Fibroblast of lung (primary cell): ENCODE data around the gene CNPPD1. TPM values are rescaled to one million over a fixed set of nuclear protein-coding genes. Genes with fewer than 3 reads are reported as not detected.
A peak's percentile ranks its signal among the peaks of the same experiment; 100 is the strongest.

Experiments
- DNase-seq, 2 donors: peaks; one replicate each; pipeline versions ENCODE4 v3.0.0 to v3.0.0-alpha.2; 2010; ENCODE audit warnings: low read depth in 2 of 2
- H2AFZ ChIP-seq: 2 replicates; pipeline ENCODE4 v1.5.1; 2012; ENCODE audit warnings: low read length, control low read depth, inconsistent platforms
- H3K27ac ChIP-seq: 2 replicates; pipeline ENCODE4 v1.5.1; 2011; ENCODE audit warnings: low read length, control low read depth; ENCODE audit not compliant: insufficient read depth
- H3K27me3 ChIP-seq: 2 replicates; pipeline ENCODE4 v1.5.1; 2011; ENCODE audit warnings: mild to moderate bottlenecking, low read length; ENCODE audit not compliant: control insufficient read depth, insufficient read depth
- H3K36me3 ChIP-seq: 2 replicates; pipeline ENCODE4 v1.5.1; 2011; ENCODE audit warnings: low read length; ENCODE audit not compliant: control insufficient read depth, insufficient read depth
- H3K4me1 ChIP-seq: 2 replicates; pipeline ENCODE4 v1.5.1; 2011; ENCODE audit warnings: low read length; ENCODE audit not compliant: control insufficient read depth, insufficient read depth; ENCODE audit errors: extremely low read depth
- H3K4me2 ChIP-seq: 2 replicates; pipeline ENCODE4 v1.5.1; 2011; ENCODE audit warnings: low read length, control low read depth; ENCODE audit not compliant: insufficient read depth; ENCODE audit errors: extremely low read depth
- H3K4me3 ChIP-seq, 4 experiments: fragments of 200-600 bp in 1 of 4; sonication (generic) in 1 of 4; replicated peaks in 1 of 4; 2 replicates each; pipeline ENCODE4 v1.5.1; 2011 to 2016; ENCODE audit warnings: low read length in 4 of 4, low read depth in 3 of 4, mild to moderate bottlenecking in 3 of 4, control low read depth in 2 of 4, inconsistent platforms in 1 of 4, mixed read lengths in 1 of 4; ENCODE audit not compliant: insufficient read depth in 1 of 4; ENCODE audit errors: control extremely low read depth in 1 of 4
- H3K79me2 ChIP-seq: 2 replicates; pipeline ENCODE4 v1.5.1; 2012; ENCODE audit warnings: mild to moderate bottlenecking, low read length, inconsistent platforms; ENCODE audit not compliant: control insufficient read depth, insufficient read depth
- H3K9ac ChIP-seq: 2 replicates; pipeline ENCODE4 v1.5.1; 2011; ENCODE audit warnings: mild to moderate bottlenecking, low read length, control low read depth; ENCODE audit not compliant: insufficient read depth
- H3K9me3 ChIP-seq: 2 replicates; pipeline ENCODE4 v1.5.1; 2012; ENCODE audit warnings: low read depth, low read length; ENCODE audit not compliant: control insufficient read depth, insufficient read depth
- H4K20me1 ChIP-seq: 2 replicates; pipeline ENCODE4 v1.5.1; 2011; ENCODE audit warnings: low read length; ENCODE audit not compliant: control insufficient read depth, insufficient read depth; ENCODE audit errors: extremely low read depth
- EZH2 ChIP-seq: IDR thresholded peaks from 2 replicates; pipeline ENCODE4 v1.5.1; 2012; ENCODE audit warnings: low read length, control low read depth, mild to moderate bottlenecking; ENCODE audit errors: missing control alignments
- polyA plus RNA-seq, 2 donors: library from polyadenylated mRNA; depleted of rRNA in 1 of 2; stranded (reverse) in 1 of 2; unstranded in 1 of 2; fragments of >200 nt; gene quantifications; 2 replicates each; pipeline ENCODE4 v1.2.1, GENCODE V29; 2011 to 2012; ENCODE audit warnings: missing spikeins in 1 of 2
- total RNA-seq: library from RNA; depleted of rRNA; stranded (reverse); fragments of >200 nt; gene quantifications from 2 replicates; pipeline ENCODE4 v1.2.1, GENCODE V29; 2014
- TF ChIP-seq, protein P1 (sequence below), 2 donors: IDR thresholded peaks in 1 of 2; conservative IDR thresholded peaks in 1 of 2; 1 replicate in 1 of 2; 2 replicates in 1 of 2; pipeline ENCODE4 v1.5.1; 2011 to 2012; ENCODE audit warnings: low read length in 2 of 2, control low read depth in 1 of 2, inconsistent platforms in 1 of 2, low read depth in 1 of 2, mild to moderate bottlenecking in 1 of 2

Gene CNPPD1
- total and polyA plus RNA-seq, 2 donors (not counting 1 experiment from before 2014, with no cell fraction given) = 33.5 to 42.2 TPM

- Histone ChIP-seq H3K9me3 (no peaks in the 10 kb centered on the region), H2AFZ (no peak overlapping the region), H3K36me3 (no peaks in the 10 kb centered on the region), H4K20me1 (no peaks in the 10 kb centered on the region), H3K9ac (no peak overlapping the region), H3K4me2 (no peak overlapping the region), H3K4me3 (no peak overlapping the region), H3K4me1 (no peaks in the 10 kb centered on the region), H3K27me3 (no peaks in the 10 kb centered on the region), H3K79me2 (no peaks in the 10 kb centered on the region), H3K27ac (no peak overlapping the region)
- TF ChIP-seq, protein P1, sequence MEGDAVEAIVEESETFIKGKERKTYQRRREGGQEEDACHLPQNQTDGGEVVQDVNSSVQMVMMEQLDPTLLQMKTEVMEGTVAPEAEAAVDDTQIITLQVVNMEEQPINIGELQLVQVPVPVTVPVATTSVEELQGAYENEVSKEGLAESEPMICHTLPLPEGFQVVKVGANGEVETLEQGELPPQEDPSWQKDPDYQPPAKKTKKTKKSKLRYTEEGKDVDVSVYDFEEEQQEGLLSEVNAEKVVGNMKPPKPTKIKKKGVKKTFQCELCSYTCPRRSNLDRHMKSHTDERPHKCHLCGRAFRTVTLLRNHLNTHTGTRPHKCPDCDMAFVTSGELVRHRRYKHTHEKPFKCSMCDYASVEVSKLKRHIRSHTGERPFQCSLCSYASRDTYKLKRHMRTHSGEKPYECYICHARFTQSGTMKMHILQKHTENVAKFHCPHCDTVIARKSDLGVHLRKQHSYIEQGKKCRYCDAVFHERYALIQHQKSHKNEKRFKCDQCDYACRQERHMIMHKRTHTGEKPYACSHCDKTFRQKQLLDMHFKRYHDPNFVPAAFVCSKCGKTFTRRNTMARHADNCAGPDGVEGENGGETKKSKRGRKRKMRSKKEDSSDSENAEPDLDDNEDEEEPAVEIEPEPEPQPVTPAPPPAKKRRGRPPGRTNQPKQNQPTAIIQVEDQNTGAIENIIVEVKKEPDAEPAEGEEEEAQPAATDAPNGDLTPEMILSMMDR (conservative IDR thresholded peaks at IDR 0.05 in 1 of 2, IDR thresholded peaks at IDR 0.05 in 1 of 2; ENCODE audit: low read depth in 1 of 2, low read length in 2 of 2) = no peak
- no peak for TF ChIP-seq EZH2
- peak in 1 of 2 donors; percentile 44 for DNase-seq
These were observed 27.1 kb downstream of the CNPPD1 start for GRCh38 chr2:219149667-219150066.

- Histone ChIP-seq H2AFZ (no peak overlapping the region), H3K79me2 (no peaks in the 10 kb centered on the region), H3K4me2 (peak overlapping the region; percentile 25), H3K36me3 (no peaks in the 10 kb centered on the region), H3K27ac (no peak overlapping the region), H3K27me3 (no peaks in the 10 kb centered on the region), H3K4me3 (no peak overlapping the region), H3K4me1 (peaks cover 4% of the 10 kb centered on the region), H3K9me3 (no peaks in the 10 kb centered on the region), H4K20me1 (no peaks in the 10 kb centered on the region), H3K9ac (no peak overlapping the region)
- TF ChIP-seq, protein P1 (conservative IDR thresholded peaks at IDR 0.05 in 1 of 2, IDR thresholded peaks at IDR 0.05 in 1 of 2; ENCODE audit: low read depth in 1 of 2, low read length in 2 of 2) = peak; percentile 42 to 66
- no peak for TF ChIP-seq EZH2
- peak; percentile 82 to 92 for DNase-seq
These were observed 34.4 kb downstream of the CNPPD1 start for GRCh38 chr2:219142329-219142728.

DNA sequence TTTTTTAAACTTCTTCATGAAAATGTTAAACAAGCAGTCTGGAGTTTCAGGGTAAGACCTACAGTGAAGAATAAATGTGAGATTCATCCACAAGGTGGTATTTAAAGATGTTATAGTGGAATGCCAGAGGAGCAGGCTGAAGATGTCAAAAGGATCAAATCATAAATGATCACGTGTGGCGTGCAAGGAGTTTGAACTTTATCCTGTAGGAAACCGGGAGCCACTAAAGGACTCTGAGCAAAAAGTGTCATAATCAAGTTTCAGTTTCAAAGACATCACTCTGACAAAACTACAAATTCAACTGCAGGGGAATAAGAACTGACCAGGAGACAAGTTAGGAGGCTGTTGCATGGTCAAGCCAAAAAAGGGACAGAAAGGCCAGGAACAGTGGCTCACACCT is 36.0 kb downstream of the CNPPD1 start:
- H3K9ac ChIP-seq = no peak overlapping the region
- no peak overlapping the region for H3K27ac ChIP-seq
- H3K36me3 ChIP-seq = no peaks in the 10 kb centered on the region
- no peak for DNase-seq
- no peaks in the 10 kb centered on the region for H3K27me3 ChIP-seq
- no peaks in the 10 kb centered on the region for H4K20me1 ChIP-seq
- H2AFZ ChIP-seq = no peak overlapping the region
- H3K4me2 ChIP-seq = no peak overlapping the region
- H3K9me3 ChIP-seq = no peaks in the 10 kb centered on the region
- TF ChIP-seq, protein P1 (conservative IDR thresholded peaks at IDR 0.05 in 1 of 2, IDR thresholded peaks at IDR 0.05 in 1 of 2; ENCODE audit: low read depth in 1 of 2, low read length in 2 of 2) = no peak
- TF ChIP-seq EZH2 = no peak
- peaks cover 4% of the 10 kb centered on the region for H3K4me1 ChIP-seq
- H3K4me3 ChIP-seq = no peak overlapping the region
- H3K79me2 ChIP-seq = no peaks in the 10 kb centered on the region
